Measurements from ENCODE around the gene RNU6-9. TPM values are rescaled to one million over a fixed set of nuclear protein-coding genes. Genes with fewer than 3 reads are reported as not detected.

The RNU6-9 gene
- total RNA-seq, 1 experiment from 2014 or later, result not detected

DNA sequence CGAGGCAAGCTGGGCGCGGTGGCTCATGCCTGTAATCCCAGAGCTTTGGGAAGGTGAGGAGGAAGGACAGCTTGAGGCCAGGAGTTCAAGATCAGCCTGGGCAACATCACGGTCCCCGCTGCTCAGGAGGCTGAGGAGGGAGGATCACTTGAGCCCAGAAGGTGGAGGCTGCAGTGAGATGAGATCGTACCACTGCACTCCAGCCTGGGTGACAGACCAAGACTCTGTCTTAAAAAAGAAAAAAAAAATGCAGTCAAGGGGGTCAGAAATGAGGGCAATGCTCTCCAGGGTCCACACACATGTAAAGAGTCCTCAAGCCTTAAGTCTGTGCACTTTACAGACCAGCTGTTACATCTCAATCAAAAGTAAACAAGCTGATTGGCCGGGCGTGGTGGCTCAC is 11.3 kb downstream of the RNU6-9 start:
- Histone ChIP-seq H3K9me2 (replicated peaks; ENCODE audit: low read length) (no peaks in the 10 kb centered on the region), H3K9ac (ENCODE audit: low read length) (no peak overlapping the region), H3K4me1 (ENCODE audit: insufficient read depth, low read length) (peaks cover 6% of the 10 kb centered on the region), H3K4me2 (ENCODE audit: low read length) (no peak overlapping the region), H3K36me3 (ENCODE audit: low read depth, low read length) (no peaks in the 10 kb centered on the region), H3K27ac (ENCODE audit: low read length) (no peak overlapping the region), H3K27me3 (ENCODE audit: low read length) (no peaks in the 10 kb centered on the region), H3K79me2 (ENCODE audit: low read length) (peaks cover 46% of the 10 kb centered on the region), H4K20me1 (ENCODE audit: low read length) (no peaks in the 10 kb centered on the region), H2AFZ (ENCODE audit: low read length) (no peak overlapping the region), H3F3A (ENCODE audit: low read length, unreplicated experiment) (no peaks in the 10 kb centered on the region), H3K4me3 (ENCODE audit: low read length) (no peak overlapping the region), H3K9me3 (ENCODE audit: low read length) (no peaks in the 10 kb centered on the region)
- ChIA-PET POLR2A (ENCODE audit: unreplicated experiment) (no interaction called here), CTCF (no interaction called here)
- BruUV-seq (replicated peaks), result no TSS peak
- no peak for TF ChIP-seq EZH2phosphoT487 (IDR thresholded peaks at IDR 0.05; ENCODE audit: borderline replicate concordance, low read length)
- TF ChIP-seq, protein P1, sequence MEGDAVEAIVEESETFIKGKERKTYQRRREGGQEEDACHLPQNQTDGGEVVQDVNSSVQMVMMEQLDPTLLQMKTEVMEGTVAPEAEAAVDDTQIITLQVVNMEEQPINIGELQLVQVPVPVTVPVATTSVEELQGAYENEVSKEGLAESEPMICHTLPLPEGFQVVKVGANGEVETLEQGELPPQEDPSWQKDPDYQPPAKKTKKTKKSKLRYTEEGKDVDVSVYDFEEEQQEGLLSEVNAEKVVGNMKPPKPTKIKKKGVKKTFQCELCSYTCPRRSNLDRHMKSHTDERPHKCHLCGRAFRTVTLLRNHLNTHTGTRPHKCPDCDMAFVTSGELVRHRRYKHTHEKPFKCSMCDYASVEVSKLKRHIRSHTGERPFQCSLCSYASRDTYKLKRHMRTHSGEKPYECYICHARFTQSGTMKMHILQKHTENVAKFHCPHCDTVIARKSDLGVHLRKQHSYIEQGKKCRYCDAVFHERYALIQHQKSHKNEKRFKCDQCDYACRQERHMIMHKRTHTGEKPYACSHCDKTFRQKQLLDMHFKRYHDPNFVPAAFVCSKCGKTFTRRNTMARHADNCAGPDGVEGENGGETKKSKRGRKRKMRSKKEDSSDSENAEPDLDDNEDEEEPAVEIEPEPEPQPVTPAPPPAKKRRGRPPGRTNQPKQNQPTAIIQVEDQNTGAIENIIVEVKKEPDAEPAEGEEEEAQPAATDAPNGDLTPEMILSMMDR (conservative IDR thresholded peaks at IDR 0.05; ENCODE audit: low read depth, low read length), result no peak
- TF ChIP-seq EZH2 (IDR thresholded peaks at IDR 0.05; ENCODE audit: low read length, unreplicated experiment), result no peak
- no peak for ATAC-seq
- intact Hi-C loops (cut with micrococcal nuclease), result no loop called here
- DNase-seq, result no peak

DNA sequence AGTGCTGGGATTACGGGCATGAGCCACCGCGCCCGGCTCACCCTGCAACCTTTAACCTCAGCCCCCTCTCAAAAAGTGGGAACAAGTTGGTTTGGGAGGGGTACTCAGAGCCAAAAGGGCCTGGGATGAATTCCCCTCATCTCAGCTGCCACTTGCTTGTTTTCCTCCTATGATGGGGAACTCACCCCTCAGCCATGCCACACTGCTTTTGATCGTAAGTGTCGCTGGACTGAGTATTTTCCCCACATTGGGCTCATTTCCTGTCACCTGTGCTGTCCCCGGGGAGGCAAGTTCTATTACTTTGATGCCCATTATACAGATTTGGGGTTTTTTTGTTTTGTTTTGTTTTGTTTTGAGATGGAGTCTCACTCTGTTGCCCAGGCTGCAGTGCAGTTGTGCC is 13.2 kb downstream of the RNU6-9 start:
- ATAC-seq (no peak), DNase-seq (no peak)
- Histone ChIP-seq H3K9me3 (ENCODE audit: low read length) (no peaks in the 10 kb centered on the region), H4K20me1 (ENCODE audit: low read length) (no peaks in the 10 kb centered on the region), H3K9ac (ENCODE audit: low read length) (no peak overlapping the region), H3F3A (ENCODE audit: low read length, unreplicated experiment) (no peaks in the 10 kb centered on the region), H3K9me2 (replicated peaks; ENCODE audit: low read length) (no peaks in the 10 kb centered on the region), H3K27me3 (ENCODE audit: low read length) (no peaks in the 10 kb centered on the region), H3K4me3 (ENCODE audit: low read length) (no peak overlapping the region), H2AFZ (ENCODE audit: low read length) (no peak overlapping the region), H3K4me2 (ENCODE audit: low read length) (no peak overlapping the region), H3K27ac (ENCODE audit: low read length) (no peak overlapping the region), H3K79me2 (ENCODE audit: low read length) (peaks cover 56% of the 10 kb centered on the region), H3K36me3 (ENCODE audit: low read depth, low read length) (no peaks in the 10 kb centered on the region), H3K4me1 (ENCODE audit: insufficient read depth, low read length) (peaks cover 9% of the 10 kb centered on the region)
- CTCF ChIA-PET, result no interaction called here
- TF ChIP-seq EZH2phosphoT487 (IDR thresholded peaks at IDR 0.05; ENCODE audit: borderline replicate concordance, low read length) (no peak), EZH2 (IDR thresholded peaks at IDR 0.05; ENCODE audit: low read length, unreplicated experiment) (no peak)
- TF ChIP-seq, protein P1 (conservative IDR thresholded peaks at IDR 0.05; ENCODE audit: low read depth, low read length), result no peak
- POLR2A ChIA-PET (ENCODE audit: unreplicated experiment), result no interaction called here
- no TSS peak for BruUV-seq (replicated peaks)
- intact Hi-C loops (cut with micrococcal nuclease), result no loop called here

DNA sequence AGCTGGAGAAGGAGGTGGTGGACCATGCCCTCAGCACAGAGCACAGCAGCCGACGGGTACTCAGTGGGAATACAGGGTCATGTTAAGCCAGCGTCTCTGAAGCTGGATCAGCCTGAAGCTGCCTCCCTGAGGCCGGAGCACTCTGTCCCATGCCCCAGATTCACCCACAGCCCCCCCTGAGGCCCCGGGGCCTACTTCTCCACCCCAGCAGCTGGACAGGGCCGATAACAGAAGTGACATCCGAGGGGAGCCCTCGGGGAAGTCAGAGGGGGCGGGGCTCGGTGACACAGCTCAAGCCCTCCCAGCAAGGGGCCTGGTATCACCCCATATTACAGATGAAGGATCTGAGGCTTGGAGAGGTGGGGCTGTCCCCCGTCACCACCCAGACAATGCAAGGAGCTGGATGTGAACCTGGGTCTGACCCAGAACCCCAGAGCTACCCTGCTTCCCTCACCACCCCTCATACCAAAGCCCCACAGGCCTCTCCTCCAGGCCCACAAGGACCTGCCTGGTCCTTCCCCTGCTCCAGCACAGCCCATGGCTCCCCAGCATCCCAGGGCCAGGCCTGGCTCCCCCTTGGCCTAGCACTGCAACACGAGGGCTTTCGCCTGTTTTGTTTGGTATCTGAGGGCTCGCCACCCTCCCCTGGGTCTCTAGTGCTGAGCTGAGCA is 14.0 kb downstream of the RNU6-9 start:
- DNase-seq (no peak), ATAC-seq (no peak)
- H3K9ac ChIP-seq (ENCODE audit: low read length), result no peak overlapping the region
- no peaks in the 10 kb centered on the region for H3F3A ChIP-seq (ENCODE audit: low read length, unreplicated experiment)
- H3K27ac ChIP-seq (ENCODE audit: low read length), result no peak overlapping the region
- no peak overlapping the region for H2AFZ ChIP-seq (ENCODE audit: low read length)
- TF ChIP-seq EZH2 (IDR thresholded peaks at IDR 0.05; ENCODE audit: low read length, unreplicated experiment) (no peak), EZH2phosphoT487 (IDR thresholded peaks at IDR 0.05; ENCODE audit: borderline replicate concordance, low read length) (no peak)
- TF ChIP-seq, protein P1 (conservative IDR thresholded peaks at IDR 0.05; ENCODE audit: low read depth, low read length), result no peak
- H4K20me1 ChIP-seq (ENCODE audit: low read length), result no peaks in the 10 kb centered on the region
- peaks cover 61% of the 10 kb centered on the region for H3K79me2 ChIP-seq (ENCODE audit: low read length)
- no peaks in the 10 kb centered on the region for H3K9me3 ChIP-seq (ENCODE audit: low read length)
- H3K27me3 ChIP-seq (ENCODE audit: low read length), result no peaks in the 10 kb centered on the region
- intact Hi-C loops (cut with micrococcal nuclease), result no loop called here
- H3K4me1 ChIP-seq (ENCODE audit: insufficient read depth, low read length), result peaks cover 9% of the 10 kb centered on the region
- H3K4me3 ChIP-seq (ENCODE audit: low read length), result no peak overlapping the region
- no TSS peak for BruUV-seq (replicated peaks)
- H3K36me3 ChIP-seq (ENCODE audit: low read depth, low read length), result no peaks in the 10 kb centered on the region
- no peaks in the 10 kb centered on the region for H3K9me2 ChIP-seq (replicated peaks; ENCODE audit: low read length)
- ChIA-PET POLR2A (ENCODE audit: unreplicated experiment) (interaction anchor here (0.5 to 0.6 kb wide), 2 partner anchors 9 to 246 kb away, joined by 3 read pairs; no protein-coding TSS in a partner anchor), CTCF (no interaction called here)
- no peak overlapping the region for H3K4me2 ChIP-seq (ENCODE audit: low read length)
